ENCODE data around the gene CLEC19A. TPM values are rescaled to one million over a fixed set of nuclear protein-coding genes. Genes with fewer than 3 reads are reported as not detected.

CLEC19A gene
- total RNA-seq, 2 experiments from 2014 or later = not detected

Other genes with a start within 250 kb of the CLEC19A start
- 10 to 100 TPM; 20.6 to 21.5 TPM for gene COQ7, start 218.1 kb upstream of the CLEC19A start, total RNA-seq
- gene ITPRIPL2, start 171.8 kb upstream of the CLEC19A start, total RNA-seq = 10 to 100 TPM; 11.5 to 13.7 TPM
- gene SYT17, start 117.5 kb upstream of the CLEC19A start, total RNA-seq = not detected
- gene TMC5, start 132.2 kb downstream of the CLEC19A start, total RNA-seq = not detected
- 10 to 100 TPM; 28.4 to 28.6 TPM for gene GDE1, start 236.4 kb downstream of the CLEC19A start, total RNA-seq
- gene CCP110, start 238.2 kb downstream of the CLEC19A start, total RNA-seq = 10 to 100 TPM; 29.3 to 30.1 TPM